ENCODE results near the gene GPR142. TPM values are rescaled to one million over a fixed set of nuclear protein-coding genes. Genes with fewer than 3 reads are reported as not detected.

Gene GPR142, protein sequence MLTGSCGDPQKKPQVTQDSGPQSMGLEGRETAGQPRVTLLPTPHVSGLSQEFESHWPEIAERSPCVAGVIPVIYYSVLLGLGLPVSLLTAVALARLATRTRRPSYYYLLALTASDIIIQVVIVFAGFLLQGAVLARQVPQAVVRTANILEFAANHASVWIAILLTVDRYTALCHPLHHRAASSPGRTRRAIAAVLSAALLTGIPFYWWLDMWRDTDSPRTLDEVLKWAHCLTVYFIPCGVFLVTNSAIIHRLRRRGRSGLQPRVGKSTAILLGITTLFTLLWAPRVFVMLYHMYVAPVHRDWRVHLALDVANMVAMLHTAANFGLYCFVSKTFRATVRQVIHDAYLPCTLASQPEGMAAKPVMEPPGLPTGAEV
- total RNA-seq (ENCODE audit: unreplicated experiment), result 0.18 TPM
- long read RNA-seq, result 0 reads

DNA sequence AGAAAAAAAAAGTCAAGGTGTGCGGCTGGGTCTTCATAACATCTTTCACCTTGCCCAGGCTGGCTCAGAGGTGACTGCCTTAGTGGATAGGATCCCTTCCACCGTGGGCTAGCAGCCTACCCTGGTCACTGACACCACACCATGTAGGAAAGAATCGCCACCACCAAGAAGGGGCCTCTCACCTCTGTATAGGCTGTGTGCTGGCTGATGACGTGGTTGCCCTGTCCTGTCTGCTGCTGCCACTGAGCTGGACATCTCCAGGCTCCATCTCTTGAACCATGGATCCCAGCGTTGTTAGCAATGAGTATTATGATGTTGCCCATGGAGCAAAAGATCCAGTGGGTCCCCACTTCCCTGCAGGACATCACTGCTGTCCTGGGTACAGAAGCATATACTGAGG lies at the start of gene GPR142:
Gene GPR142, plus strand, starts transcription at position 301 of the 400 bp plus-strand sequence. CDS start 2,035 bp downstream, outside the sequence.
- peaks cover 13% of the 10 kb centered on the region for H3K27me3 Mint-ChIP-seq (ENCODE audit: unreplicated experiment)
- no peaks in the 10 kb centered on the region for H3K4me1 Mint-ChIP-seq (ENCODE audit: unreplicated experiment)
- TF ChIP-seq, protein P1, sequence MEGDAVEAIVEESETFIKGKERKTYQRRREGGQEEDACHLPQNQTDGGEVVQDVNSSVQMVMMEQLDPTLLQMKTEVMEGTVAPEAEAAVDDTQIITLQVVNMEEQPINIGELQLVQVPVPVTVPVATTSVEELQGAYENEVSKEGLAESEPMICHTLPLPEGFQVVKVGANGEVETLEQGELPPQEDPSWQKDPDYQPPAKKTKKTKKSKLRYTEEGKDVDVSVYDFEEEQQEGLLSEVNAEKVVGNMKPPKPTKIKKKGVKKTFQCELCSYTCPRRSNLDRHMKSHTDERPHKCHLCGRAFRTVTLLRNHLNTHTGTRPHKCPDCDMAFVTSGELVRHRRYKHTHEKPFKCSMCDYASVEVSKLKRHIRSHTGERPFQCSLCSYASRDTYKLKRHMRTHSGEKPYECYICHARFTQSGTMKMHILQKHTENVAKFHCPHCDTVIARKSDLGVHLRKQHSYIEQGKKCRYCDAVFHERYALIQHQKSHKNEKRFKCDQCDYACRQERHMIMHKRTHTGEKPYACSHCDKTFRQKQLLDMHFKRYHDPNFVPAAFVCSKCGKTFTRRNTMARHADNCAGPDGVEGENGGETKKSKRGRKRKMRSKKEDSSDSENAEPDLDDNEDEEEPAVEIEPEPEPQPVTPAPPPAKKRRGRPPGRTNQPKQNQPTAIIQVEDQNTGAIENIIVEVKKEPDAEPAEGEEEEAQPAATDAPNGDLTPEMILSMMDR (IDR thresholded peaks at IDR 0.05; ENCODE audit: unreplicated experiment), result no peak

DNA sequence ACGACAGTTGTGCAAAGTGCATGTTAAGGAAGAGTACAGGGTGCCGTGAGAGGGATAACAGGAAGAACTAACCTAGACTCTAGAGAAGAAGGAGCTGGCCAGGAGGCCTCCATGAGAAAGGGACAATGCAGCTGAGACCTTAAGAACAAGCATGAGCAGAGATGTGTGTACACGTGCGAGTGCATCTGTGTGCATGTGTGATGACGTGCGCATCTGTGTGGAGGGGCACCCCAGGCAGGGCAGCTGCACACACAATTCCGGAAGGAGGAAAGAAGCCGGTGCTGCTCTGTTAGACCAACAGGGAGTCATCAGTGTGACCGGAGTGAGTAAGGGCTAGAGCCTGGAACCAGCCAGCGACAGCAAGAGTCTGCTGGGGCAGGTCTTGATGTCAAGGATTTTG lies 48.9 kb upstream of the GPR142 start:
- peaks cover 9% of the 10 kb centered on the region for H3K27me3 Mint-ChIP-seq (ENCODE audit: unreplicated experiment)
- no peak for DNase-seq (ENCODE audit: low spot score)
- H3K9me3 Mint-ChIP-seq (ENCODE audit: unreplicated experiment), result no peaks in the 10 kb centered on the region
- no peak overlapping the region for H3K4me3 Mint-ChIP-seq (ENCODE audit: unreplicated experiment)
- peaks cover 2% of the 10 kb centered on the region for H3K4me1 Mint-ChIP-seq (ENCODE audit: unreplicated experiment)
- TF ChIP-seq, protein P1 (IDR thresholded peaks at IDR 0.05; ENCODE audit: unreplicated experiment), result no peak
- no peak overlapping the region for H3K27ac Mint-ChIP-seq (ENCODE audit: unreplicated experiment)
- H3K36me3 Mint-ChIP-seq (ENCODE audit: low read depth, unreplicated experiment), result no peaks in the 10 kb centered on the region

More for the DNA sequence above, at the start of gene GPR142:
- H3K4me3 Mint-ChIP-seq (ENCODE audit: unreplicated experiment), result no peak within 1 kb of the TSS
- no peak within 1 kb of the TSS for H3K27ac Mint-ChIP-seq (ENCODE audit: unreplicated experiment)
- H3K36me3 Mint-ChIP-seq (ENCODE audit: low read depth, unreplicated experiment), result no peaks in the 10 kb centered on the region
- no peak for DNase-seq (ENCODE audit: low spot score)
- no peaks in the 10 kb centered on the region for H3K9me3 Mint-ChIP-seq (ENCODE audit: unreplicated experiment)

DNA sequence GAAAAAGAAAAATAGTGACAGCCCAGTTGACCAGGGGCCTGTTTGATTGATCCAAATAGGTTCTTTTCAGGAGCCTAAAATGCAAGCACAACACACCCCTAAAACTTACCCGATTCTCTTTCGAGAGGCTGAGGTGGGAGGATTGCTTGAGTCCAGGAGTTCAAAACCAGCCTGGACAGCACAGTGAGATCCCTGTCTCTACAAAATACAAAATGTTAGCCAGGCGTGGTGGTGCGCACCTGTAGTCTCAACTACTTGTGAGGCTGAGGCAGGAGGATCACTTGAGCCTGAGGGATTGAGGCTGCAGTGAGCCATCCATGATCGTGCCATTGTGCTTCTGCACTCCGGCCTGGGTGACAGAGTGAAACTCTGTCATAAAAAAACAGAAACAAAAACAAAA lies 42.8 kb upstream of the GPR142 start:
- Mint-ChIP-seq H3K36me3 (ENCODE audit: low read depth, unreplicated experiment) (peaks cover 2% of the 10 kb centered on the region), H3K27me3 (ENCODE audit: unreplicated experiment) (peaks cover 11% of the 10 kb centered on the region), H3K4me3 (ENCODE audit: unreplicated experiment) (no peak overlapping the region), H3K27ac (ENCODE audit: unreplicated experiment) (peak overlapping the region; percentile 61), H3K4me1 (ENCODE audit: unreplicated experiment) (peaks cover 28% of the 10 kb centered on the region), H3K9me3 (ENCODE audit: unreplicated experiment) (no peaks in the 10 kb centered on the region)
- no peak for DNase-seq (ENCODE audit: low spot score)
- TF ChIP-seq, protein P1 (IDR thresholded peaks at IDR 0.05; ENCODE audit: unreplicated experiment), result no peak

DNA sequence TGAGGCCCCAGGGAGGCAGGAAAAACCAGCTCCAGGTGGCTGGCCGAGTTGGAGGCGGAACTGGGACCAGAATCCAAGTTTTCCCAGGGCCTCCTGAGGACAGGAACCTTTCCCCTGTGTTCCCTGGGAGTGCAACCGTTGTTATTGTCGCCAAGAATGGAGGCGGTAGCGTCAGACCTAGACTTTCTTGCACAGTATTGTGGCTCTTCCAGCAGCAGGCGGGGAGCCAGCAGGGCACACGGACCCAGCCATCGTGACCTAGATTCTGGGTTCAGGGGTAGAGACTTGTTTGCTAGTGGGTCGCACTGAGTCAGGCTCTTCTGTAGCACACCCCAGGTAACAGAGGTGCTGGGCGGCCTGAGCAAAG lies 41.9 kb upstream of the GPR142 start:
- peak overlapping the region; percentile 73 for H3K4me3 Mint-ChIP-seq (ENCODE audit: unreplicated experiment)
- H3K27me3 Mint-ChIP-seq (ENCODE audit: unreplicated experiment), result peaks cover 13% of the 10 kb centered on the region
- TF ChIP-seq, protein P1 (IDR thresholded peaks at IDR 0.05; ENCODE audit: unreplicated experiment), result no peak
- H3K9me3 Mint-ChIP-seq (ENCODE audit: unreplicated experiment), result no peaks in the 10 kb centered on the region
- peaks cover 30% of the 10 kb centered on the region for H3K4me1 Mint-ChIP-seq (ENCODE audit: unreplicated experiment)
- H3K27ac Mint-ChIP-seq (ENCODE audit: unreplicated experiment), result peak overlapping the region; percentile 67
- peak; percentile 34 for DNase-seq (ENCODE audit: low spot score)
- H3K36me3 Mint-ChIP-seq (ENCODE audit: low read depth, unreplicated experiment), result peaks cover 7% of the 10 kb centered on the region

DNA sequence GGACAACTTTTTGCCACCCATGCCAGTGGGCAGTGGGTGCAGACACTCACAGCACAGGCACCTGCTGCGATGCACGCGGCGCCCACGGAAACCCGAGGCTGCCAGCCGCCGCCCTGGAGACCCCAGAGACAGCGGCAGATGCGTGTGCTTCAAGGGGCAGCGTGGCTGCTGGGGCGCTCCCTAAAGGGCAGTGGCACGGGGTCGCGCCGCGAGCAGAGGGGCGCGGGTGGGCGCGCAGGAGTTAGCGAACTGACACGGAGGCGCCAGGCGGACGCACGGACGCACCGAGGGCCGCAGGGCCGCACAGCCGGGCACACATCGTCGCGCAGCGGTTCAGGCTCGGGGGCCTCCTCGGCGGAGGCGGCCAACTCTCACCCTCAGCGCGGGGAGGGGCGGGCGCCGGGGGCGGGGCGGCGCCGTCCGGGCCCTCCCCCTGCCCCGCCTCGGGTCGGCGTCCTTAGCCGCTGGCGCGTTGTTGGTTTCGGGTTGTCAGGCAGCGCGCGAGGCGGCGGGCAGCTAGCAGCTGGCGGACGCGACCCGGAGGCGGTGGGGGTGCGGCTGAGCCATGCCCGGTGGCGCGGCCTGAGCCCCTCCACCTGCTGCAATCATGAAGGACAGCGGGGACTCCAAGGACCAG lies 41.4 kb upstream of the GPR142 start, which contains the start of gene KIF19:
Gene KIF19, plus strand, starts transcription at position 484 of the 637 bp plus-strand sequence. Its CDS starts 124 bp downstream, at position 608.
- H3K4me3 Mint-ChIP-seq (ENCODE audit: unreplicated experiment), result peak within 1 kb of the TSS; percentile 85
- peaks cover 7% of the 10 kb centered on the region for H3K36me3 Mint-ChIP-seq (ENCODE audit: low read depth, unreplicated experiment)
- no peaks in the 10 kb centered on the region for H3K9me3 Mint-ChIP-seq (ENCODE audit: unreplicated experiment)
- H3K4me1 Mint-ChIP-seq (ENCODE audit: unreplicated experiment), result peaks cover 34% of the 10 kb centered on the region
- peaks cover 13% of the 10 kb centered on the region for H3K27me3 Mint-ChIP-seq (ENCODE audit: unreplicated experiment)
- TF ChIP-seq, protein P1 (IDR thresholded peaks at IDR 0.05; ENCODE audit: unreplicated experiment), result no peak
- DNase-seq (ENCODE audit: low spot score), result peak; percentile 68
- peak within 1 kb of the TSS; percentile 67 for H3K27ac Mint-ChIP-seq (ENCODE audit: unreplicated experiment)

Measured in endothelial cell (in vitro differentiated cells).